OCI-LY7 (cell line): ENCODE data around the gene ARHGEF26. TPM values are rescaled to one million over a fixed set of nuclear protein-coding genes. Genes with fewer than 3 reads are reported as not detected.

Source experiments
- BruUV-seq: library from RNA; stranded (reverse); fragments of 400-500 nt; replicated peaks from 2 replicates; lab custom pipeline; 2021; lab: Mats Ljungman, UMichigan
- CTCF ChIA-PET: fragments of 300-600 bp; sonication (Branson Sonifier 250); formaldehyde crosslinking; loops from one replicate; lab custom pipeline; 2022; ENCODE audit warnings: antibody characterized with exemption; ENCODE audit not compliant: unreplicated experiment; lab: Charles Lee
- POLR2A ChIA-PET: fragments of 300-600 bp; sonication (Branson Sonifier 250); formaldehyde crosslinking; loops from one replicate; lab custom pipeline; 2022; ENCODE audit warnings: antibody characterized with exemption; lab: Charles Lee
- DNase-seq: peaks from one replicate; pipeline ENCODE4 v3.0.0-alpha.2; 2015; ENCODE audit warnings: low spot score
- H2AFZ ChIP-seq: fragments of 200-600 bp; sonication (generic), shearing (Covaris generic); 2 replicates; pipeline ENCODE4 v1.6.1; 2014; ENCODE audit warnings: mild to moderate bottlenecking, antibody characterized with exemption, low read length, moderate library complexity
- H3K27ac ChIP-seq: fragments of 200-600 bp; sonication (generic); 2 replicates; pipeline ENCODE4 v1.5.1; 2014; ENCODE audit warnings: mixed run types, low read depth, mild to moderate bottlenecking, moderate library complexity, low read length, inconsistent platforms; ENCODE audit not compliant: poor library complexity, severe bottlenecking
- H3K36me3 ChIP-seq: fragments of 200-600 bp; sonication (generic); 2 replicates; pipeline ENCODE4 v1.6.1; 2014; ENCODE audit warnings: mild to moderate bottlenecking, antibody characterized with exemption, low read length, moderate library complexity, mixed read lengths; ENCODE audit not compliant: insufficient read depth
- H3K4me1 ChIP-seq: fragments of 200-600 bp; sonication (generic); 2 replicates; pipeline ENCODE4 v1.5.1; 2014; ENCODE audit warnings: mild to moderate bottlenecking, low read length; ENCODE audit not compliant: insufficient read depth, poor library complexity, severe bottlenecking
- H3K4me2 ChIP-seq: fragments of 200-600 bp; sonication (generic); 2 replicates; pipeline ENCODE4 v1.6.1; 2014; ENCODE audit warnings: mild to moderate bottlenecking, low read length
- H3K4me3 ChIP-seq: fragments of 200-600 bp; sonication (generic); 2 replicates; pipeline ENCODE4 v1.5.1; 2014; ENCODE audit warnings: mild to moderate bottlenecking, low read depth, low read length; ENCODE audit not compliant: poor library complexity, severe bottlenecking
- H3K79me2 ChIP-seq: fragments of 200-600 bp; sonication (generic); 2 replicates; pipeline ENCODE4 v1.6.1; 2016; ENCODE audit warnings: low read depth, mild to moderate bottlenecking, low read length, moderate library complexity, mixed read lengths; ENCODE audit not compliant: insufficient read depth
- H3K9me2 ChIP-seq: fragments of 200-600 bp; sonication (generic); 2 replicates; pipeline ENCODE4 v1.6.1; 2016; ENCODE audit warnings: mild to moderate bottlenecking, low read length, mixed read lengths; ENCODE audit not compliant: insufficient read depth
- H3K9me3 ChIP-seq: fragments of 200-600 bp; sonication (generic); 2 replicates; pipeline ENCODE4 v1.6.1; 2014; ENCODE audit warnings: mild to moderate bottlenecking, mixed run types, low read length, mixed read lengths
- H4K20me1 ChIP-seq: fragments of 200-600 bp; sonication (generic); 2 replicates; pipeline ENCODE4 v1.6.1; 2014; ENCODE audit warnings: mild to moderate bottlenecking, antibody characterized with exemption, low read length, moderate library complexity, mixed read lengths; ENCODE audit not compliant: insufficient read depth
- CTCF ChIP-seq: fragments of 200-600 bp; sonication (generic); conservative IDR thresholded peaks from 2 replicates; pipeline ENCODE4 v1.5.1; 2014; ENCODE audit warnings: mild to moderate bottlenecking, antibody characterized with exemption, low read length, moderate library complexity, mixed read lengths
- EZH2phosphoT487 ChIP-seq: fragments of 200-600 bp; sonication (generic); IDR thresholded peaks from 2 replicates; pipeline ENCODE4 v1.6.1; 2018; ENCODE audit warnings: low read depth, borderline replicate concordance, mild to moderate bottlenecking, mixed run types, antibody characterized with exemption, low read length, moderate library complexity, mixed read lengths
- intact Hi-C: fragments of 100-400 bp; cut with micrococcal nuclease; formaldehyde crosslinking; loops from one replicate; pipeline ENCODE4 v1.10.0; 2022; ENCODE audit not compliant: unreplicated experiment
- total RNA-seq, 2 experiments: library from RNA; depleted of rRNA in 1 of 2; stranded (reverse); fragments of >200 nt in 1 of 2; shearing (Covaris generic) in 1 of 2; gene quantifications; 2 replicates each; pipeline ENCODE4 v1.2.3, GENCODE V29; 2014 to 2022

The ARHGEF26 gene
- total RNA-seq, 2 experiments from 2014 or later: 0.11 to 0.35 TPM

DNA sequence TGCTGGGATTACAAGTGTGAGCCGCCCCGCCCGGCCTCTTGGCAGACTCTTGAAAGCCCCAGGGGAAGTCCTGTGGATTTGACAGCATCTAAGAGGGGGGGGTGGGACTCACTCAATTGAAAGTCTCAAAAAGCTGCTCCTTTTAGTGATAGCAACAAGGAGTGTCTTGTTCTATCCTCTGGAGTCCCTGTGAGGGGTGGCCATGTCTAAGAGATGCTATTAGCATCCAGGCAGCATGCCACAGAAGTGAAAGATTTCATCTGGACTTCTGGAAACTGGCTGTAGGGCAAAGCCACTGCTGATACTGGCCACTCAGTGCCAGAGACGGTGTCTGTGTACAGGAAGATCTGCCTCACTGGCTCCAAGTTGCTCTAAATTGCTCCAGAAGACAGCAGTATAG, 129.1 kb downstream of the ARHGEF26 start:
- H3K27ac ChIP-seq: no peak overlapping the region
- H3K9me2 ChIP-seq: no peaks in the 10 kb centered on the region
- BruUV-seq: no TSS peak
- H4K20me1 ChIP-seq: no peaks in the 10 kb centered on the region
- no peaks in the 10 kb centered on the region for H3K4me1 ChIP-seq
- H2AFZ ChIP-seq: no peak overlapping the region
- no peaks in the 10 kb centered on the region for H3K79me2 ChIP-seq
- intact Hi-C loops: loop anchor here (5.0 kb wide), 1 partner anchor 153 kb away; no protein-coding TSS in a partner anchor
- POLR2A ChIA-PET: interaction anchor here (1.0 kb wide), 1 partner anchor 42 kb away, joined by 3 read pairs; no protein-coding TSS in a partner anchor
- CTCF ChIA-PET: no interaction called here
- no peak for DNase-seq
- no peak for TF ChIP-seq EZH2phosphoT487
- no peak for TF ChIP-seq CTCF
- H3K4me3 ChIP-seq: no peak overlapping the region
- H3K4me2 ChIP-seq: no peak overlapping the region
- H3K9me3 ChIP-seq: no peaks in the 10 kb centered on the region
- no peaks in the 10 kb centered on the region for H3K36me3 ChIP-seq

DNA sequence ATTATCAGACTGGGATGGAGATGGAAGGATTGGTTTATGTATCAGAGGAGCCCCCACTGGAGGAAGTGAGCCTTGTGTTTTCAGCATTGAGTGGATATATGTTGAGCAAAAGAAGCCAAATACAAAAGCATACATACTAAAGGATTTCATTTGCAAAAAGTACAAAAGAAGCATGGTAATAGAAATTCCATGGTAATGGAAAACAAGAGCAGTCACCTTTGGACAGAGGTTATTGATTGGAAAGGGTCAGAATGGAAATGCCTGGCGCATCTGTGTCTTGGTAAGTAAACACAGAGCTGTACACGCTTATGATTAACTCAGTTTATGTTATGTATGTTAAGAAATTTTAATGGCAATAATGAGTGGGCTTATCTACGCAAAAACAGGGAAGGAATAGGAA, 130.4 kb downstream of the ARHGEF26 start:
- no TSS peak for BruUV-seq
- intact Hi-C loops: loop anchor here (5.0 kb wide), 1 partner anchor 154 kb away; no protein-coding TSS in a partner anchor
- Histone ChIP-seq H3K4me2 (no peak overlapping the region), H3K4me1 (no peaks in the 10 kb centered on the region), H3K9me3 (no peaks in the 10 kb centered on the region), H3K9me2 (no peaks in the 10 kb centered on the region), H3K27ac (no peak overlapping the region), H3K36me3 (no peaks in the 10 kb centered on the region), H3K4me3 (no peak overlapping the region), H4K20me1 (no peaks in the 10 kb centered on the region), H2AFZ (no peak overlapping the region), H3K79me2 (no peaks in the 10 kb centered on the region)
- ChIA-PET CTCF (no interaction called here), POLR2A (no interaction called here)
- DNase-seq: no peak
- TF ChIP-seq EZH2phosphoT487 (no peak), CTCF (no peak)

GRCh38 chr3:154252759-154253638, 131.8 kb downstream of the ARHGEF26 start:
- Histone ChIP-seq H3K4me3 (no peak overlapping the region), H3K4me1 (no peaks in the 10 kb centered on the region), H3K27ac (no peak overlapping the region), H2AFZ (no peak overlapping the region), H3K79me2 (no peaks in the 10 kb centered on the region), H4K20me1 (no peaks in the 10 kb centered on the region), H3K4me2 (no peak overlapping the region), H3K9me2 (no peaks in the 10 kb centered on the region), H3K9me3 (no peaks in the 10 kb centered on the region), H3K36me3 (peaks cover 7% of the 10 kb centered on the region; the same call in 1 of the 2 replicates)
- TF ChIP-seq EZH2phosphoT487 (no peak), CTCF (peak; percentile 90)
- no TSS peak for BruUV-seq
- POLR2A ChIA-PET: interaction anchor here (0.6 to 0.7 kb wide), 3 partner anchors 465 to 515 kb away, joined by 3 to 4 read pairs (median 3); no protein-coding TSS in a partner anchor
- CTCF ChIA-PET: no interaction called here
- intact Hi-C loops: loop anchor here (5.0 kb wide), 1 partner anchor 156 kb away; no protein-coding TSS in a partner anchor
- peak; percentile 76 for DNase-seq
